SK-N-SH treated with all-trans-retinoic acid at 6 μM for 48 hours (cell line): ENCODE data around the gene LRBA.

Experiments
- BACH2 ChIP-seq: fragments of 250-450 bp; sonication (Bioruptor Pico); IDR thresholded peaks from 2 replicates; pipeline ENCODE4 v1.9.0; 2021; ENCODE audit warnings: mild to moderate bottlenecking, borderline replicate concordance
- CREB5 ChIP-seq: fragments of 250-450 bp; sonication (Bioruptor Pico); IDR thresholded peaks from 2 replicates; pipeline ENCODE4 v1.5.1; 2020; ENCODE audit warnings: low read depth, mild to moderate bottlenecking, moderate library complexity
- CSDC2 ChIP-seq: fragments of 250-450 bp; sonication (Bioruptor Pico); IDR thresholded peaks from 2 replicates; pipeline ENCODE4 v1.5.0; 2020; ENCODE audit warnings: mild to moderate bottlenecking, moderate library complexity
- ESRRG ChIP-seq: fragments of 250-450 bp; sonication (Bioruptor Pico); IDR thresholded peaks from 2 replicates; pipeline ENCODE4 v1.6.1; 2021; ENCODE audit warnings: mild to moderate bottlenecking
- ISL1 ChIP-seq: fragments of 250-450 bp; sonication (Bioruptor Pico); IDR thresholded peaks from 2 replicates; pipeline ENCODE4 v2.1.2; 2022; ENCODE audit warnings: mild to moderate bottlenecking, moderate library complexity
- SNAI2 ChIP-seq: fragments of 250-450 bp; sonication (Bioruptor Pico); IDR thresholded peaks from 2 replicates; pipeline ENCODE4 v1.5.0; 2020; ENCODE audit warnings: mild to moderate bottlenecking, moderate library complexity
- TOX ChIP-seq: fragments of 250-450 bp; sonication (Bioruptor Pico); IDR thresholded peaks from 2 replicates; pipeline ENCODE4 v1.8.0; 2021; ENCODE audit warnings: mild to moderate bottlenecking, moderate library complexity, borderline replicate concordance
- ZFP3 ChIP-seq: fragments of 250-450 bp; sonication (Bioruptor Pico); IDR thresholded peaks from 2 replicates; pipeline ENCODE4 v1.5.0; 2020; ENCODE audit warnings: mild to moderate bottlenecking, moderate library complexity
- ZNF565 ChIP-seq: fragments of 450-650 bp; formaldehyde crosslinking; conservative IDR thresholded peaks from 2 replicates; pipeline ENCODE4 v1.5.0; 2020; ENCODE audit warnings: low read depth, mild to moderate bottlenecking, moderate library complexity
- ZNF70 ChIP-seq: fragments of 450-650 bp; formaldehyde crosslinking; IDR thresholded peaks from 2 replicates; pipeline ENCODE4 v1.5.0; 2020; ENCODE audit warnings: mild to moderate bottlenecking, moderate library complexity
- ZNF8 ChIP-seq: fragments of 450-650 bp; formaldehyde crosslinking; IDR thresholded peaks from 2 replicates; pipeline ENCODE4 v1.5.0; 2020; ENCODE audit warnings: mild to moderate bottlenecking, moderate library complexity
- TF ChIP-seq, protein P1 (sequence below): fragments of 250-450 bp; sonication (Bioruptor Pico); IDR thresholded peaks from 2 replicates; pipeline ENCODE4 v1.8.0; 2020; ENCODE audit warnings: mild to moderate bottlenecking, moderate library complexity, borderline replicate concordance

DNA sequence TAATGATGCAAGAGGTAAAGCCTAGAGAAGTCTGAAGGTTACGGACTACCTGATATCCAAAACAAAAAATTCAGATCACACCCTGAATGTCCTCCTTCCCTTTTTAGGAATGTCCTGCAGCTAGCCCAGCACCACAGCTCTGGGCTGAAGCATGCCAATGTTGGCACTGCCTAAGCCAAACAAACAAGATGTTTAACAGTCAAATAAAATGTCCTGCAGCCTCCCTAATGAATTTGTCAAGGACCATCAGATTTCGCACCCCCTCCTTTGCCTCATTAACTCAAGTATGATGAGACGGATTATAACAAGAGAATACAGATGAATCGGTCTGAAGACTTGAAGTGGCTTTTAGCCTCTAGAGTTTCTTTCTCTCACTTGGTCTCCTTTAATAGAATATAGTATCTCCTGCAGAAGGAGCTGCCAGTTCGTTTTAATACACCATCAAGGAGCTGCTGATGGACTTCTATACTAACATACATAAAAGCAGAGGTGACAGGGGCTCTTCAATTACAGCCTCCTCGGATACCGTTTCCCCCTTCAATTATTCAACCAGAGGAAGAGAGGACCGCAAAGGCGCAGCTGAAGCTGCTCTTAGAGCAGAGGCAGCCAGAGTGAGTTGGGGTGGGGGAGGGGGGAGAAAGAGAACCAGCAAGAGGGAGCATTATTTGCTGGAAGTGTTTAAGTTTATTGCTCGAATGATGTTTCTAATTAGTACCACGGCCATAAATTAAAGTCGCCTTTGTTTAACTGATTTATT lies 436.2 kb downstream of the LRBA start:
- TF ChIP-seq TOX (CRISPR knock-in tag), result no peak
- TF ChIP-seq, protein P1, sequence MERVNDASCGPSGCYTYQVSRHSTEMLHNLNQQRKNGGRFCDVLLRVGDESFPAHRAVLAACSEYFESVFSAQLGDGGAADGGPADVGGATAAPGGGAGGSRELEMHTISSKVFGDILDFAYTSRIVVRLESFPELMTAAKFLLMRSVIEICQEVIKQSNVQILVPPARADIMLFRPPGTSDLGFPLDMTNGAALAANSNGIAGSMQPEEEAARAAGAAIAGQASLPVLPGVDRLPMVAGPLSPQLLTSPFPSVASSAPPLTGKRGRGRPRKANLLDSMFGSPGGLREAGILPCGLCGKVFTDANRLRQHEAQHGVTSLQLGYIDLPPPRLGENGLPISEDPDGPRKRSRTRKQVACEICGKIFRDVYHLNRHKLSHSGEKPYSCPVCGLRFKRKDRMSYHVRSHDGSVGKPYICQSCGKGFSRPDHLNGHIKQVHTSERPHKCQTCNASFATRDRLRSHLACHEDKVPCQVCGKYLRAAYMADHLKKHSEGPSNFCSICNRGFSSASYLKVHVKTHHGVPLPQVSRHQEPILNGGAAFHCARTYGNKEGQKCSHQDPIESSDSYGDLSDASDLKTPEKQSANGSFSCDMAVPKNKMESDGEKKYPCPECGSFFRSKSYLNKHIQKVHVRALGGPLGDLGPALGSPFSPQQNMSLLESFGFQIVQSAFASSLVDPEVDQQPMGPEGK (CRISPR knock-in tag), result no peak
- no peak for TF ChIP-seq ISL1 (CRISPR knock-in tag)
- TF ChIP-seq ZFP3 (CRISPR knock-in tag), result no peak
- TF ChIP-seq SNAI2 (CRISPR knock-in tag), result no peak
- peak; percentile 70 for TF ChIP-seq ZNF70
- no peak for TF ChIP-seq CREB5 (CRISPR knock-in tag)
- no peak for TF ChIP-seq ZNF8 (CRISPR knock-in tag)
- no peak for TF ChIP-seq CSDC2 (CRISPR knock-in tag)
- TF ChIP-seq ZNF565, result no peak
- TF ChIP-seq BACH2, result no peak
- TF ChIP-seq ESRRG (CRISPR knock-in tag), result no peak
